DMS153 treated with DMSO at 0.1 percent for 48 hours (cell line): ENCODE data around the gene GABARAPL2.

Experiments
- DNase-seq: peaks from one replicate; lab custom pipeline; 2025; ENCODE audit not compliant: unreplicated experiment; lab: John Stamatoyannopoulos, UW

GABARAPL2 gene

GRCh38 chr16:75552951-75553350 is 13.2 kb upstream of the GABARAPL2 start:
- no peak for DNase-seq

- peak; percentile 80 for DNase-seq
Observed at GRCh38 chr16:75555213-75555706, 10.9 kb upstream of the GABARAPL2 start.

- peak; percentile 88 for DNase-seq
Observed at GRCh38 chr16:75555707-75556430, 10.3 kb upstream of the GABARAPL2 start, which contains the start of gene TMEM231. Gene TMEM231 (minus strand): TSS chr16:75556252. CDS start chr16:75556209, 43 bp downstream.

GRCh38 chr16:75556431-75556950 is 9.7 kb upstream of the GABARAPL2 start:
- DNase-seq, result no peak

DNA sequence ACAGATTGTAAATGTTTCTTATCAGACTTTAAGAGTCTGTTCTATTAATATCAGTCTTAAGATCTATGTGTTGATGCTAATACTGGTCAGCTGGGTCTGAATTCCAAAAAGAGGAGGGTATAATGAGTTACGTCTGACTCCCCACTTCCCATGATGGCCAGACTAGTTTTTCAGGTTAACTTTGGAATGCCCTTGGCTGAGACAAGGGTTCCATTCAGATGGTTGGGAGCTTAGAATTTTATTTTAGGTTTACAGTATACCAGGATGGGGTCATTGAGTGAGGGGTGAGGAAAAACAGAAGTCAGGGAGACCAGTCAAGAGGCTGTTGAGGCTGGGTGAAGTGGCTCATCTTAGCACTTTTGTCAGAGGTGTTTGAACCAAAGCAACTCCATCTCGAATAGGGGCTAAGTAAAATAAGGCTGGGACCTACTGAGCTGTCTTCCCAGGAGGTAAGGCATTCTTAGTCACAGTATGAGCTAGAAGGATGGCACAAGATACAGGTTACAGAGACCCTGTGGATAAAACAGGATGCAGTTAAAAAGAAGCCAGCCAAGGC is 7.3 kb upstream of the GABARAPL2 start:
- no peak for DNase-seq

- DNase-seq, result no peak
Observed at GRCh38 chr16:75559564-75560372, 6.4 kb upstream of the GABARAPL2 start.

GRCh38 chr16:75565640-75566039 is 539 bp upstream of the GABARAPL2 start:
- DNase-seq, result no peak

DNA sequence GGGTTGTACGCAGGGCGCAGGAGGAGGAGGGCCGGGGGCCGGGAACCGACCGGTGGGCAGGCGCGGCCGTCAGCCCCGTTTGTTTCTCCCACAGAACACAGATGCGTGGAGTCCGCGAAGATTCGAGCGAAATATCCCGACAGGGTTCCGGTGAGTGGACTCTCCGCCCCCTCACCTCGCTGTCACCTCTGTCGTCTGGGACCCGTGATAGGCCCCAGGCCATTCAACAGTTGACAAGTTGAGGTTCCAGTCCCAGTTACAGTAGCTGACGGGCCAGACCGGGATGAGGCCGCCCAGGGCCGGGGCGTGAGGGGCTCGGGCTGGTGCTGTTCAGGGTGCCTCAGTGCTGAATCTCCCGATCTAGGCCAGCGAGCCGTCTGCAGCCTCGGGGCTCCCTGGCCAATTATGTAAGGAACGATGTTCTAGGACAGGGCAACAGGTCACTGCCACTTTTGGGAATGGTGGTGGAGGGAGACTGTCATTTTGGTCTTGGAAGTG is 628 bp downstream of the GABARAPL2 start:
- no peak for DNase-seq

GRCh38 chr16:75567911-75568310 is 1.7 kb downstream of the GABARAPL2 start:
- no peak for DNase-seq

DNA sequence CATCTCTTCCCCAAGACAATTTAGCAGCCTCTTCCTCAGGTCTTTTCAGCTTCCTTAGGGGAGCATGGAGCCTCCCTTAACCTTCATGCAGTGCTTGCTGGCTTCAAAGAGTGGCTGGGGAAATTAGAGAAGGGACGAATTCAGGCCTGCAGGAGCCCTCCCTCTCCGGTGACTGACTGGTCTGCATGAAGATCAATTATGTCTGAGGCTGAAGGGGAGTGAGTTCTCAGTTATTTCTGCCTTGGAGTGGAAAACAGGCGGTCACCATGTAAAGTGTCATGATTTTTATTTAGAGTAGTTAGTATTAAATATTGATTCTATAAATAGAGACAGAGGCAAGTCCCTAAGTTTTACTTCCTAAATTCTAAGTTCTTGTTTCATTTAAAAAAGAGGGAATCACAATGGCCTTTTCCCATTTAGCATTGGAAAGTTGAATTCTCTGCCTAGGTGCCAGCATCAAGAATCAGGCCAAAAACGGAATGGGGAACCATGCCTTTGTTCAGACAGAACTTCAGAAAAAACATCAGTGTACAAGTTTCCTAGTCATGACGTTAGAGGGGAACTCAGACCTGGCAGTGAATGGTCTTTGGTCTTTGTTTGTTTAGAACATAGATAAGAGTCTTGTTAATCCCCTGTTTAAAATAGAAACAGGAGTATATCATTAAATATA is 4.4 kb downstream of the GABARAPL2 start:
- no peak for DNase-seq

DNA sequence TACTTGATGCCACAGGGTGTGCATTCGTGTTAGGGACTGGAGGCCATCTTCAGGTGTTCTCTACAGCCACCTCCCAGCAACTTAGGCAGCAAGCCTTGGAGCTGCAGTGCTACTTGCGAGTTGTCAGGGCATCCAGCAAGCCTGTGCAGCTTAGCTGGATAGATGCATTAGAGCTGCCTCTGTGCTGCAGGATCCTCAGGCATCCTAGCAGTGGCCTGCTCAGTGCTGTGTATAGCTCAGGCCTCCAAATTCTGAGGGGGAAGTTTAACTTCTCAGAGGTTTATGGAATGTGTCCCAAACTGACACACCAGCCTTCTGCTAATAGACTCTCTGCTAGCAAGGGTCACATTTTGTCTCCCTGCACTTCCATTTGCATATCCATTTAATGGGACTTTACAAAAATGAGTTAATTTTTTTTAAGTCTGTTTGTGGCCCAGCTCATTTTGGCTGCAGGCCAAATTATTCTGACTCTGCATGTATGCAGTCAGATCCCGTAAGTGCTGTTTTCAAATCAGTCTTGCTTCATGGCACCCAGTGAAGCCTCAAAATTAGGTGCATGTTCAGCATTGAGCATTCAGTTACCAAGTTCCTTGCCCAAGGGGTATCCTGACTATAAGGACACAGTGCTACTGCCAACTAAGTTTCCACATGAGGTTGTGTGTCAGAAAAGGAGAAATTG is 6.8 kb downstream of the GABARAPL2 start:
- DNase-seq, result no peak

DNA sequence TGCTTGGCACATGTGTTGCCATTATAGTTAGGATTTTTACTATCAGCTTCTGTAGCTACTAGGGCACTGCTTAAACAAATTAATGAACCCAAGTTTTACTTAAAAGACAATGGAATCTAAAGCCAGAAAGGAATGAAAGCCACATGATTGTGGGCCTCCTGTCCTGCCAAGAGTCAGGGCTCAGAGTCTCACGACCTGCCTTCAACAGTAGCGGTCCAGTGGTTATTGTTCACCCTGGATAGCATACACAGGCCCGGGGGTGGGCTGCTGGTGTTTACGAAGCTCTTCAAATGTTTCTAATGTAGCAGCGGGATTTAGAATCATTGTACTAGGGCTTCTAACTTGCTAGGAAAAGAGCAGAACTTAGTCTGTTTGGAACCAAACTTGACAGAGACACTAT is 7.8 kb downstream of the GABARAPL2 start:
- DNase-seq, result no peak

GRCh38 chr16:75575958-75576357 is 9.8 kb downstream of the GABARAPL2 start:
- DNase-seq, result no peak

DNA sequence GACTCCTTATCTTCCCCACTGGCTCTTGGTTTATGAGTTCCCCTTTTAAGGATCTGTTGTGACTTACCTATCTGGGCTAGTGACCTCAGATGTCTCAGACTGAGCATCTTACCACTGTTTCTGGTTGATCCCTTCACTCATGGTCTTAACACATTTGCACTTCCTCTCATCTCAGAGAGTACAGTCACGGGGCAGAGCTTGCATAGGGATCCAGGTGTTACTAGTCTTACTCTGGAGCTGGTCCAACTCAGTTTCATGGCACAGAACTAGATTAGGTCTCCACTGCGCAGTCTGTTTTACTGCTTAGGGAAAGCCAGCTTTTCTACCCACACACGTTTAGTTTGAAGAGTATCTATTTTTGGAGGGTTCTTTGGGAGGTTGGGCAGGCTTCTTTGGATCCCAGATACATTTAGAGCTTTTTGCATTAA is 10.2 kb downstream of the GABARAPL2 start:
- no peak for DNase-seq

GRCh38 chr16:75578212-75578611 is 12.0 kb downstream of the GABARAPL2 start:
- no peak for DNase-seq

DNA sequence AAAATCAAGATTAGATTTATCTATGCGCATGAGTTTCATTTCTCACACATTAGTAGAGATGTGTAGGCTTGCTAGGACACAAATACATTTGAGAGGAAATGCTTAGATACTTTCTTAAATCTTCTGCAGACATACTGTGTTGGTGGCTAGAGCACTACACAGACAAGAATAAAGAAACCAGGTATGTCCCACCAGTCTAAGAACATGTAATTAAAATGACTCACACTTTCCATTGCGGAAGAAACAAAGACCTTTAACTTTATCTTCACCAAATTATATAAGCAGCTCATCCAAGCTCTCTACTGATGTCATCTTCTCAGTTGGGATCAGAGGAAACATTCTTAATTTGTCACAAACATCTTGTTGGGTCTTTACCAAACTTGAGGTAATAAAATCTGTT is 12.5 kb downstream of the GABARAPL2 start:
- DNase-seq, result no peak

DNA sequence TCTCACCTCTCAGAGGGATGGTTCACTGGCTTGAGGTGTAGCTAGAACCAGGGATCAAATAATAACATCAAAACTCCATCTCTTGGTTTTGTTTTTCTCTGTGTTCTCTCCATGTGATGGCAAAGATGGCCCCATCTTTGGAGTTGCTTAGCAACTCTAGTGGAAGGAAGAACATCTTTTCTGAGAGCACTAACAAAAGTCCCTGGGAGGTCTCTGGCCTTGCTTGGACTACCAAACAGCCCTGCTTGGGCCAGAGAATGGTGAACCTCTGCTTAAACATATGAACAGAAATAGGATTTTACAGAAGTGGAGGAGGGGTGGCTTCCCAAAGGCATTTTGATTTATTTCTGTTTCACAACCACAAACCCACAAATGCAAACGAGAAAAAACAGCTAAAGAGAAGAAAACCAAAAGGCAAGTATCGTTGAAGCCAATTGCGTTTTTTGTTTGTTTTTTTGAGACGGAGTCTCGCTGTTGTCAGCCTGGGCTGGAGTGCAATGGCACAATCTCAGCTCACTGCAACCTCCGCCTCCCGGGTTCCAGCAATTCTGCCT is 13.2 kb downstream of the GABARAPL2 start:
- no peak for DNase-seq

DNA sequence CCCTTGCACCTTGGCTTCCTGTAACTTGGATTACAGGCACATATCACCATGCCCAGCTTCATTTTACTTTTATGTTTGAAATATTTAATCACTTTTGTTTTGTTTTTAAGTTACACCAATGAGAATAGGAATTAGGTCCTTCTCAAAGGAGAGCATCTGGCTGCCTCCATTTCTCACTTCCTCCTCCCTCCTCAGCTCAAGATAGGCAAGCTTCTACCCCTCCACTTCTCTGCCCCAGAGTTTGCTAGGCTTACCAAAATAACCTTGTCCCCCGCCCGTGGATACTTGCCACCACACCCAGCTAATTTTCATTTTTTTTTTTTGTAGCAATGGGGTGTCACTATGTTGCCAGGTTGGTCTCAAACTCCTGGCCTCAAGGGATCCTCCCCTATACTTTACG is 17.9 kb downstream of the GABARAPL2 start:
- DNase-seq, result no peak

- no peak for DNase-seq
Observed at GRCh38 chr16:75588716-75589115, 22.5 kb downstream of the GABARAPL2 start.

- no peak for DNase-seq
Observed at GRCh38 chr16:75589306-75589705, 23.1 kb downstream of the GABARAPL2 start.
